K562 (cell line): Measurements from ENCODE around the gene CRADD. TPM values are rescaled to one million over a fixed set of nuclear protein-coding genes. Genes with fewer than 3 reads are reported as not detected.

Experiments
- AFF4 ChIP-seq: sonication (generic); formaldehyde crosslinking; IDR thresholded peaks from 2 replicates; pipeline ENCODE4 v1.8.0; 2023; ENCODE audit warnings: mild to moderate bottlenecking, missing genetic modification reagents
- ARID4B ChIP-seq: sonication (generic); formaldehyde crosslinking; IDR thresholded peaks from 2 replicates; pipeline ENCODE4 v1.8.0; 2022; ENCODE audit warnings: mild to moderate bottlenecking, missing genetic modification reagents
- CREB5 ChIP-seq: fragments of 250-450 bp; sonication (Bioruptor Pico); IDR thresholded peaks from 2 replicates; pipeline ENCODE4 v1.5.0; 2020; ENCODE audit warnings: mild to moderate bottlenecking
- ELF4 ChIP-seq: fragments of 450-650 bp; formaldehyde crosslinking; IDR thresholded peaks from 2 replicates; pipeline ENCODE4 v1.4.0; 2022; ENCODE audit warnings: missing genetic modification characterization
- ERF ChIP-seq: fragments of 450-650 bp; formaldehyde crosslinking; IDR thresholded peaks from 2 replicates; pipeline ENCODE4 v1.4.0; 2020; ENCODE audit warnings: mild to moderate bottlenecking, mixed read lengths
- HCFC1 ChIP-seq: IDR thresholded peaks from 2 replicates; pipeline ENCODE4 v1.6.1; 2012; ENCODE audit warnings: low read depth, low read length, improper control_type of control experiment
- KAT8 ChIP-seq: fragments of 450-650 bp; IDR thresholded peaks from 2 replicates; pipeline ENCODE4 v1.6.1; 2016; ENCODE audit warnings: low read depth, mild to moderate bottlenecking
- KLF16 ChIP-seq: IDR thresholded peaks from 2 replicates; pipeline ENCODE4 v1.6.1; 2016; ENCODE audit warnings: antibody characterized with exemption
- MAFG ChIP-seq: fragments of 450-650 bp; conservative IDR thresholded peaks from 2 replicates; pipeline ENCODE4 v1.6.1; 2016; ENCODE audit warnings: missing genetic modification characterization, missing compliant biosample characterization
- NR2C1 ChIP-seq, 2 experiments: fragments of 450-650 bp; IDR thresholded peaks; 2 replicates each; pipeline ENCODE4 v1.6.1; 2017; ENCODE audit warnings: mild to moderate bottlenecking in 2 of 2, antibody characterized with exemption in 1 of 2, inconsistent platforms in 1 of 2, missing compliant biosample characterization in 1 of 2, missing genetic modification characterization in 1 of 2
- NUFIP1 ChIP-seq: fragments of 450-650 bp; IDR thresholded peaks from 2 replicates; pipeline ENCODE4 v1.6.1; 2018; ENCODE audit not compliant: partially characterized antibody
- POLR3G ChIP-seq: IDR thresholded peaks from 2 replicates; pipeline ENCODE4 v1.6.1; 2011; ENCODE audit not compliant: insufficient read length, insufficient replicate concordance; ENCODE audit errors: extremely low read depth
- ZFX ChIP-seq: sonication (generic); formaldehyde crosslinking; IDR thresholded peaks from 2 replicates; pipeline ENCODE4 v1.8.0; 2022; ENCODE audit warnings: mild to moderate bottlenecking, missing genetic modification reagents, moderate library complexity
- ZNF124 ChIP-seq: sonication (generic); formaldehyde crosslinking; IDR thresholded peaks from 2 replicates; pipeline ENCODE4 v1.8.1; 2022; ENCODE audit warnings: missing genetic modification reagents
- ZNF592 ChIP-seq: fragments of 450-650 bp; IDR thresholded peaks from 2 replicates; pipeline ENCODE4 v1.6.1; 2017; ENCODE audit warnings: antibody characterized with exemption, mild to moderate bottlenecking
- polyA plus RNA-seq, 8 experiments: library from polyadenylated mRNA; depleted of rRNA in 4 of 8; stranded (reverse) in 5 of 8; unstranded in 3 of 8; fragments of >200 nt; fragmentation: Nextera tagmentation in 2 of 8; fragmentation: Illumina TruSeq in 1 of 8; extraction: Ambion mirVana in 2 of 8; extraction: Trizol in 1 of 8; gene quantifications; 2 replicates each; pipeline versions ENCODE4 v1.2.1 to v1.2.3, GENCODE V29; 2011 to 2014; ENCODE audit warnings: inconsistent platforms in 1 of 8, missing spikeins in 1 of 8
- total RNA-seq, 7 experiments: library from RNA; depleted of rRNA in 6 of 7; stranded (reverse); fragments of >200 nt in 6 of 7; fragmentation: Illumina TruSeq in 2 of 7; extraction: Trizol in 2 of 7; gene quantifications; 2 replicates each; pipeline versions ENCODE4 v1.2.1 to v1.2.3, GENCODE V29; 2011 to 2021; ENCODE audit warnings: low replicate concordance in 1 of 7

CRADD gene
- total and polyA plus RNA-seq, 9 of the 15 experiments (the other 6 are each of a cell fraction or from before 2014, with no cell fraction given): 20.5 to 41.1 (median 25.9) TPM

- TF ChIP-seq AFF4 (CRISPR knock-in tag) (no peak), POLR3G (no peak), ARID4B (CRISPR knock-in tag) (no peak), ZFX (no peak), ZNF592 (0 out of 2 replicates have a peak, but pooled peaks have one; percentile 18), HCFC1 (no peak), NUFIP1 (no peak), MAFG (tag) (no peak), ZNF124 (CRISPR knock-in tag) (no peak), NR2C1 (IDR thresholded peaks at IDR 0.05) (no peak), NR2C1 (tag; IDR thresholded peaks at IDR 0.05) (peak; percentile 36; the same call in 1 of the 2 replicates), KLF16 (peak; percentile 81; the same call in 1 of the 2 replicates), CREB5 (CRISPR knock-in tag) (0 out of 2 replicates have a peak, but pooled peaks have one; percentile 23), ERF (CRISPR knock-in tag) (0 out of 2 replicates have a peak, but pooled peaks have one; percentile 42), KAT8 (no peak), ELF4 (CRISPR knock-in tag) (0 out of 2 replicates have a peak, but pooled peaks have one; percentile 47)
These were observed 245.4 kb downstream of the CRADD start (continued) for GRCh38 chr12:93922583-93923006.
